ENCODE data around the gene KLHL22. TPM values are rescaled to one million over a fixed set of nuclear protein-coding genes. Genes with fewer than 3 reads are reported as not detected.
"Not testable (repeated sequence)": the region's sequence is repeated elsewhere in the genome, so short reads cannot be mapped to it uniquely, and the experiment has no call there.

The KLHL22 gene
- total RNA-seq, 2 experiments from 2014 or later, result 13.9 to 14.8 TPM

DNA sequence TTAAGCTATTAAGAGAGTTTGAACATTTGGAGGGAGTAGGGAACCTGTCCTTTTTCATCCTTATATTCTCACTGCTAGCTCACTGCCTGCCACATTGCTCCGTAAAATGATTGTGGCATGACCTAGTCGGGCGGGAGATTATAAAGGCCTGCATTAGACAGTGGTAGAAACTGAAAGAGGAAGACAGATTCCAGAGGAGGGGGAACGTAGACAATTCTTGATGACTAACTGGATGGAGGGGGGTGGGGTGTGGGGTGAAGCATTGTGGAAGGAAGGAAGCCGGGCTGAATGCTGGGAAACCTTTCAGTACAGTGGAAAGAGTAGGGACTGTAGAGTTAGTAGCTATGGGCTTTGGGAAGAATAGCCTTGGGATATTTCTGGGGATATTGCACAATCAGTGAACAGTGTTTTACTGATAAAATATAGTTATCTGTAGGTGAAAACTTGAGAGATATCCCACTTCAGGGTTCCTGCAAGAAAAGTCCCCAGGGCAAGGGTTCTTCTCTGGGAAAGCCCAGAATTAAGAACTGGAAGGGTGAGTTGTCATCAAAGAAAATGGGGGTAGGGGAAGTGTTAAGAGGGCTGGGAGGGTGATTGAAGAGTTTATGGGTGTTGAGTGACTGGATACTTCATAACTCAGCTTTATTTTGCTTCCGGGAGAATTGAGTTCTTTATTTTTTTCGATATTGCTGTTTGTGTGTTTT lies 13.9 kb upstream of the KLHL22 start:
- POLR2A ChIA-PET, result interaction anchor here (0.7 to 1.9 kb wide), 4 partner anchors 8 to 58 kb away, joined by 3 to 13 read pairs (median 8); no protein-coding TSS in a partner anchor

DNA sequence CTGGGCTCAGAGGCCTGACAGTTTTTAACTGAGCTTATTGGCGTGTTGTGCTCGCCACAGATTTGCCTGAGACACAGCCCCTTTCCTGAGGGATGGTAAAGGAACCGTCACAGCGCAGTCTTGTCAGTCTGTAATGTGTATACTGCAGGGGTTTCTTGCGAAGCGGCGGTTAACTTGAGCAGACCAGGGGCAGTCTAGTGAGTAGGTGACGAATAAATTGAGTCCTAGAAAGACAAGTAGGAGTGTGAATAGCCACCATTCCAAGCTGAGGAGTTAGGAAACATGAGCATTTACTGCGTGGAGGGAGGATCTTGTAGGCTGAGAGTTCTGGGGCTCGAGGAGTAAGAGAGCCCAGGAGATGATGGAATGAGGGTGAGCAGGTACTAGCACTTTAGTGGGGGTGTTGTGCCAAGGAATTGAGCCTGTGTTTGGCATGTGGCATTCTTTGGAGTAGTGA lies 13.2 kb upstream of the KLHL22 start:
- CTCF ChIA-PET, result interaction anchor here (1.0 to 5.6 kb wide), 6 partner anchors 9 to 90 kb away, joined by 3 to 36 read pairs (median 4); no protein-coding TSS in a partner anchor
- POLR2A ChIA-PET, result interaction anchor here (0.7 to 1.9 kb wide), 7 partner anchors 9 to 56 kb away, joined by 3 to 13 read pairs (median 4); no protein-coding TSS in a partner anchor

More for the DNA sequence above, 13.9 kb upstream of the KLHL22 start:
- CTCF ChIA-PET, result interaction anchor here (1.0 to 5.6 kb wide), 4 partner anchors 18 to 62 kb away, joined by 4 to 36 read pairs (median 6); no protein-coding TSS in a partner anchor

- CTCF ChIA-PET, result interaction anchor here (1.0 to 5.6 kb wide), 7 partner anchors 10 to 90 kb away, joined by 3 to 36 read pairs (median 5); no protein-coding TSS in a partner anchor
- POLR2A ChIA-PET, result interaction anchor here (1.0 to 1.9 kb wide), 10 partner anchors 10 to 60 kb away, joined by 3 to 16 read pairs (median 4); no protein-coding TSS in a partner anchor
Measured at GRCh38 chr22:20508067-20508755, 12.6 kb upstream of the KLHL22 start.

GRCh38 chr22:20507253-20508066 lies 11.9 kb upstream of the KLHL22 start, which contains the start of gene MED15:
Gene MED15, plus strand, starts transcription at chr22:20507610. Its CDS starts 69 bp downstream, at chr22:20507679.
- CTCF ChIA-PET, result interaction anchor here (0.6 to 5.6 kb wide), 9 partner anchors 11 to 89 kb away, joined by 3 to 36 read pairs (median 5); no protein-coding TSS in a partner anchor
- POLR2A ChIA-PET, result interaction anchor here (0.6 to 1.9 kb wide), 12 partner anchors 10 to 73 kb away, joined by 3 to 16 read pairs (median 4); no protein-coding TSS in a partner anchor

GRCh38 chr22:20506543-20507252 lies 11.1 kb upstream of the KLHL22 start:
- CTCF ChIA-PET, result interaction anchor here (1.4 to 5.6 kb wide), 5 partner anchors 21 to 88 kb away, joined by 5 to 36 read pairs (median 8); no protein-coding TSS in a partner anchor
- POLR2A ChIA-PET, result interaction anchor here (0.6 to 1.9 kb wide), 6 partner anchors 16 to 72 kb away, joined by 3 to 16 read pairs (median 4); no protein-coding TSS in a partner anchor

GRCh38 chr22:20504293-20504922 lies 8.8 kb upstream of the KLHL22 start:
- POLR2A ChIA-PET, result interaction anchor here (0.8 kb wide), 1 partner anchor 356 kb away, joined by 5 read pairs; no protein-coding TSS in a partner anchor
- CTCF ChIA-PET, result not testable (repeated sequence)

GRCh38 chr22:20503816-20504215 lies 8.2 kb upstream of the KLHL22 start:
- POLR2A ChIA-PET, result interaction anchor here (0.8 kb wide), 1 partner anchor 357 kb away, joined by 5 read pairs; no protein-coding TSS in a partner anchor

GRCh38 chr22:20499769-20500168 lies 4.2 kb upstream of the KLHL22 start:
- ChIA-PET CTCF (no interaction called here), POLR2A (no interaction called here)

More at GRCh38 chr22:20503816-20504215, 8.2 kb upstream of the KLHL22 start:
- CTCF ChIA-PET, result no interaction called here

DNA sequence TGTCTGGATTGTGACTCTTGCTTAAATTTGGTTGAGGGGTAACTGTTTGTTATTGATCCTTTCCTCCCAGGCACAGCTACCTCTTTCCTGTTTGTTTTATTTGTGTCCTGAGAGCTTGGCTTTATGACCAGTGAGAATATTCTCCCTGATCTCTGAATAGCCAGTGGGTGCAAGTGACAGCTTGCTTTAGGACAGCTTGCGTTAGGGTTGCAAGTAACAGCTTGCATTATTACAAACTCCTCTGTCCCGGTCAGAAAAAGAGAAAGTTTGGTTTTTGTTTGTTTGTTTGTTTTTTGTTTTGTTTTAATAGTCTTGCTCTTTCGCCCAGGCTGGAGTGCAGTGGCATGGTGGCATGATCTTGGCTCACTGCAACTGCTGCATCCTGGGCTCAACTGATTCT lies 3.3 kb upstream of the KLHL22 start:
- ChIA-PET CTCF (interaction anchor here (0.9 to 1.5 kb wide), 4 partner anchors 14 to 81 kb away, joined by 3 to 5 read pairs (median 3); no protein-coding TSS in a partner anchor), POLR2A (no interaction called here)

GRCh38 chr22:20497426-20497825 lies 1.8 kb upstream of the KLHL22 start:
- CTCF ChIA-PET, result no interaction called here

DNA sequence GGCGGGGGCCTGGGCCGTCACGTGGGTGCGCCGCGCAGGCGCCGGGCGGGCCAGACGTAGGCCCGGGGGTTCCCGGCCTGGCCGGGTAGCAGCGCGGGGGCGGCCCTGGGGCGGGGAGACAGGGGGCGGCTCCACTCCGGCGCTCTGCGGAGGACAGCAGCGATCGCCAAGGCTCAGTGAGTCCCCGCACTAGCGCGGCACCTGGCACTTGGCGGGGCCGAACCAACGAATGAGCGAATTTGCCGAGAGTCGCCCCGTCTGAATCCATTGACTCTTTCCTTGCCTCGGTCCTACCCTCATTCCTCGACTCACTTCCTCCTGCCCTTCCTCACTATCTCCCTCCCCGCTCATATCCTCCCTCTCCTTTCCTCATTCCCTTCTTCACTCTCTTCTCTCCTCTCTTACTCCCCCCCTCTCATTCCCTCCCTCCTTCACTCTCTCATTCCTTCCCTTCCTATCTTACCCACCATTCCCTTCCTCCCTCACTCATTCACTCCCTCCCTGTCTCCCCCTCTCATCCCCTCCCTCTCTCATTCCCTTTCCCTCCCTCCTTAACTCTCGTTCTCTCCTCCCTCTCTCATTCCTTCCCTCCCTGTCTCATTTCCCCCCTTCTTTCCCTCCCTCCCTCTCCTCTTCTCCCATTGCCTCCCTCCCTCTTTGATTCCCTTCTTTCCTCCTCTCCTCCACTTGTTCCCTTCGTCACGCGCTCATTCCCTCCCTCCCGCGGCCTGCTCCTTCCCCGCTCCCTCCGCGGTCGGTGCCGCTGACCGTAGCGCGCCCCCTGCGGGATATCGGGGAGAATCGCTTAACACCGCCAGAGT lies 476 bp upstream of the KLHL22 start:
- CTCF ChIA-PET, result interaction anchor here (1.0 kb wide), 1 partner anchor 78 kb away, joined by 6 read pairs; no protein-coding TSS in a partner anchor
- POLR2A ChIA-PET, result interaction anchor here (1.1 kb wide), 1 partner anchor 32 kb away, joined by 3 read pairs; no protein-coding TSS in a partner anchor

More at GRCh38 chr22:20497426-20497825, 1.8 kb upstream of the KLHL22 start:
- POLR2A ChIA-PET, result no interaction called here

DNA sequence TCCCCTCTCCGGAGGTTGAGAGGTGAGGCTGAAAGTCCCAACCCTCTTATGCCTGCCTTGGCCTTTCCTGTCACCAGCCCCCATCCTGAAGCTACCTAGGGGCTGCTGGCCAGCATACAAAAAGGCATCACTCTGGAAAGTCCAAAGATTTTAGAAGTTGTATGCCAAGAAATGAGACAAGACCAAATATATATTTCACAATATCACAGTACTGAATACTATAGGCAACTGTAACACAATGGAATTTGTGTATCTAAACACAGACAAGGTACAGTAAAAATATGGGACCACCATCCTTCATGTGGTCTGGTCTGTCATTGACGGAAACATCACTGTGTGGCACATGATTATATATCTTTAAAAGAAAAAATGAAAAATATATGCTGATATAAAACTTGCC lies 4.2 kb downstream of the KLHL22 start:
- CTCF ChIA-PET, result interaction anchor here (1.3 to 1.4 kb wide), 2 partner anchors 9 to 23 kb away, joined by 3 to 4 read pairs; no protein-coding TSS in a partner anchor

GRCh38 chr22:20490941-20491307 lies 4.7 kb downstream of the KLHL22 start:
- ChIA-PET POLR2A (interaction anchor here (1.7 kb wide), 1 partner anchor 16 kb away, joined by 3 read pairs; the partner anchor contains the start of gene MED15), CTCF (interaction anchor here (1.3 kb wide), 1 partner anchor 8 kb away, joined by 4 read pairs; no protein-coding TSS in a partner anchor)

More for the DNA sequence above, 4.2 kb downstream of the KLHL22 start:
- POLR2A ChIA-PET, result interaction anchor here (1.7 kb wide), 1 partner anchor 16 kb away, joined by 3 read pairs; the partner anchor contains the start of gene MED15

- ChIA-PET CTCF (interaction anchor here (1.3 kb wide), 1 partner anchor 8 kb away, joined by 4 read pairs; no protein-coding TSS in a partner anchor), POLR2A (interaction anchor here (1.7 kb wide), 1 partner anchor 17 kb away, joined by 3 read pairs; the partner anchor contains the start of gene MED15)
Measured at GRCh38 chr22:20490183-20490940, 5.2 kb downstream of the KLHL22 start.

GRCh38 chr22:20488946-20489345 lies 6.6 kb downstream of the KLHL22 start:
- CTCF ChIA-PET, result interaction anchor here (0.5 kb wide), 1 partner anchor 23 kb away, joined by 3 read pairs; no protein-coding TSS in a partner anchor

More at GRCh38 chr22:20488946-20489345, 6.6 kb downstream of the KLHL22 start:
- POLR2A ChIA-PET, result no interaction called here
